ENCODE measurements around the gene TMEM121. TPM values are rescaled to one million over a fixed set of nuclear protein-coding genes. Genes with fewer than 3 reads are reported as not detected.
"Not testable (repeated sequence)": the region's sequence is repeated elsewhere in the genome, so short reads cannot be mapped to it uniquely, and the experiment has no call there.

The TMEM121 gene
- total and polyA plus RNA-seq, 2 of the 4 experiments (the other 2 are of a cell fraction): 2.7 to 6.3 TPM

GRCh38 chr14:105563347-105563737, 37.0 kb downstream of the TMEM121 start:
- H4K20me1 ChIP-seq (ENCODE audit: insufficient read depth, low read length): no peaks in the 10 kb centered on the region
- peaks cover 4% of the 10 kb centered on the region; the same call in 1 of the 2 replicates for H3K9me3 ChIP-seq (ENCODE audit: control insufficient read depth, insufficient read depth, low read length)
- H3K4ac ChIP-seq (ENCODE audit: low read depth, low read length): no peak overlapping the region
- no peak overlapping the region for H4K5ac ChIP-seq (ENCODE audit: low read depth, low read length)
- no peak overlapping the region for H3K4me3 ChIP-seq (ENCODE audit: insufficient read depth, low read depth, low read length)
- no TSS peak for BruUV-seq (replicated peaks)
- ChIA-PET POLR2A (ENCODE audit: unreplicated experiment) (no interaction called here), CTCF (no interaction called here)
- no peak overlapping the region for H2AK5ac ChIP-seq (ENCODE audit: low read depth, low read length)
- H3K27me3 ChIP-seq (ENCODE audit: control insufficient read depth, insufficient read depth, low read length): no peaks in the 10 kb centered on the region
- H2BK120ac ChIP-seq (ENCODE audit: low read depth, low read length): no peak overlapping the region
- in situ Hi-C loops (cut with MboI; ENCODE audit: low sequenced_read_pairs) (no loop called here), intact Hi-C loops (cut with micrococcal nuclease) (no loop called here), dilution Hi-C loops (cut with HindIII; ENCODE audit: low sequenced_read_pairs, unreplicated experiment) (no loop called here)
- no peak overlapping the region for H3K9ac ChIP-seq (ENCODE audit: low read depth, low read length)
- H2BK15ac ChIP-seq (ENCODE audit: low read depth, low read length): no peak overlapping the region
- no peaks in the 10 kb centered on the region for H3K36me3 ChIP-seq (ENCODE audit: control insufficient read depth, insufficient read depth, low read length)
- H3K18ac ChIP-seq (ENCODE audit: low read depth, low read length): no peak overlapping the region
- ATAC-seq (ENCODE audit: low read depth) (no peak), DNase-seq (no peak)
- no peak overlapping the region for H2AFZ ChIP-seq (replicated peaks; ENCODE audit: low read length, poor library complexity)
- no peak overlapping the region for H2AK9ac ChIP-seq (replicated peaks; ENCODE audit: low read depth, low read length, poor library complexity)
- no peak overlapping the region for H3K14ac ChIP-seq (replicated peaks; ENCODE audit: low read depth, low read length)
- no peak overlapping the region for H4K8ac ChIP-seq (ENCODE audit: low read depth in 2 of 2, low read length in 2 of 2)
- peak overlapping the region; percentile 58 for H2BK5ac ChIP-seq (ENCODE audit: low read depth, low read length, poor library complexity, severe bottlenecking)
- no peak overlapping the region for H3K4me2 ChIP-seq (ENCODE audit: low read depth, low read length)
- no peaks in the 10 kb centered on the region for H3K9me1 ChIP-seq (ENCODE audit: insufficient read depth, low read length)
- H4K91ac ChIP-seq (ENCODE audit: insufficient read depth, low read depth, low read length): no peak overlapping the region
- no peak overlapping the region for H3K23ac ChIP-seq (ENCODE audit: low read depth, low read length)
- H3K27ac ChIP-seq (ENCODE audit: insufficient read depth, low read length): no peak overlapping the region
- no peaks in the 10 kb centered on the region for H3K4me1 ChIP-seq (ENCODE audit: control insufficient read depth, insufficient read depth, low read length)
- H2BK20ac ChIP-seq (ENCODE audit: low read depth, low read length): no peak overlapping the region
- TF ChIP-seq ELK1 (IDR thresholded peaks at IDR 0.05; ENCODE audit: borderline replicate concordance, low read depth, low read length) (no peak), RAD21 (IDR thresholded peaks at IDR 0.05; ENCODE audit: low read length) (no peak), RFX5 (IDR thresholded peaks at IDR 0.05; ENCODE audit: low read depth, low read length) (no peak), CHD1 (IDR thresholded peaks at IDR 0.05; ENCODE audit: low read depth, low read length) (no peak), MXI1 (IDR thresholded peaks at IDR 0.05; ENCODE audit: borderline replicate concordance, low read depth, low read length) (no peak), POLR2A (IDR thresholded peaks at IDR 0.05; ENCODE audit: low read depth, low read length) (no peak), CEBPB (IDR thresholded peaks at IDR 0.05; ENCODE audit: low read depth, low read length) (no peak)
- no peak overlapping the region for H3K56ac ChIP-seq (ENCODE audit: extremely low read depth, insufficient read depth, low read length)
- no peaks in the 10 kb centered on the region for H3K79me1 ChIP-seq (ENCODE audit: low read depth in 1 of 2, low read length in 2 of 2)

GRCh38 chr14:105564536-105564935, 38.2 kb downstream of the TMEM121 start:
- intact Hi-C loops (cut with micrococcal nuclease); H3K9me1 ChIP-seq (ENCODE audit: insufficient read depth, low read length); BruUV-seq (replicated peaks); POLR2A ChIA-PET (ENCODE audit: unreplicated experiment); H3K56ac ChIP-seq (ENCODE audit: extremely low read depth, insufficient read depth, low read length); H3K4me1 ChIP-seq (ENCODE audit: control insufficient read depth, insufficient read depth, low read length); H2BK5ac ChIP-seq (ENCODE audit: low read depth, low read length, poor library complexity, severe bottlenecking); dilution Hi-C loops (cut with HindIII; ENCODE audit: low sequenced_read_pairs, unreplicated experiment); H2AK5ac ChIP-seq (ENCODE audit: low read depth, low read length); H4K5ac ChIP-seq (ENCODE audit: low read depth, low read length); H3K23ac ChIP-seq (ENCODE audit: low read depth, low read length); H2AFZ ChIP-seq (replicated peaks; ENCODE audit: low read length, poor library complexity); H3K36me3 ChIP-seq (ENCODE audit: control insufficient read depth, insufficient read depth, low read length); H4K20me1 ChIP-seq (ENCODE audit: insufficient read depth, low read length); H2BK15ac ChIP-seq (ENCODE audit: low read depth, low read length); H4K91ac ChIP-seq (ENCODE audit: insufficient read depth, low read depth, low read length); in situ Hi-C loops (cut with MboI; ENCODE audit: low sequenced_read_pairs); H3K79me1 ChIP-seq (ENCODE audit: low read depth in 1 of 2, low read length in 2 of 2); H3K4ac ChIP-seq (ENCODE audit: low read depth, low read length); H3K18ac ChIP-seq (ENCODE audit: low read depth, low read length); H3K9me3 ChIP-seq (ENCODE audit: control insufficient read depth, insufficient read depth, low read length); CTCF ChIA-PET; H3K9ac ChIP-seq (ENCODE audit: low read depth, low read length); H3K4me2 ChIP-seq (ENCODE audit: low read depth, low read length); H3K4me3 ChIP-seq (ENCODE audit: insufficient read depth, low read depth, low read length); H3K14ac ChIP-seq (replicated peaks; ENCODE audit: low read depth, low read length); H3K27ac ChIP-seq (ENCODE audit: insufficient read depth, low read length); H2BK20ac ChIP-seq (ENCODE audit: low read depth, low read length); H3K27me3 ChIP-seq (ENCODE audit: control insufficient read depth, insufficient read depth, low read length); H2AK9ac ChIP-seq (replicated peaks; ENCODE audit: low read depth, low read length, poor library complexity); H4K8ac ChIP-seq (ENCODE audit: low read depth in 2 of 2, low read length in 2 of 2); H2BK120ac ChIP-seq (ENCODE audit: low read depth, low read length); ATAC-seq (ENCODE audit: low read depth); DNase-seq: not testable (repeated sequence)
- WGBS, 2 experiments (ENCODE audit: extremely low coverage in 2 of 2, insufficient read length in 1 of 2): no CpG with 5 or more reads among the region's 16 CpGs

All from IMR-90 (cell line).